WTC11 (cell line): ENCODE results near the gene RBM47.

ENCODE experiments used
- FOXP1 ChIP-seq: sonication (generic); formaldehyde crosslinking; IDR thresholded peaks from 2 replicates; pipeline ENCODE4 v1.8.0; 2022; ENCODE audit warnings: missing genetic modification reagents, mild to moderate bottlenecking, moderate library complexity, borderline replicate concordance
- MXD4 ChIP-seq: fragments of 250-450 bp; sonication (Bioruptor Pico); IDR thresholded peaks from 2 replicates; pipeline ENCODE4 v1.8.0; 2021; ENCODE audit warnings: mild to moderate bottlenecking, moderate library complexity, borderline replicate concordance
- MYBL2 ChIP-seq: sonication (generic); formaldehyde crosslinking; IDR thresholded peaks from 2 replicates; pipeline ENCODE4 v1.8.1; 2023; ENCODE audit warnings: mild to moderate bottlenecking, moderate library complexity, missing genetic modification reagents
- SMAD3 ChIP-seq: sonication (generic); formaldehyde crosslinking; IDR thresholded peaks from 2 replicates; pipeline ENCODE4 v1.8.0; 2022; ENCODE audit warnings: missing genetic modification reagents, mild to moderate bottlenecking, borderline replicate concordance
- TEAD4 ChIP-seq: sonication (generic); formaldehyde crosslinking; IDR thresholded peaks from 2 replicates; pipeline ENCODE4 v1.8.0; 2022; ENCODE audit warnings: mild to moderate bottlenecking, missing genetic modification reagents
- TF ChIP-seq, protein P1 (sequence below): sonication (generic); formaldehyde crosslinking; IDR thresholded peaks from 2 replicates; pipeline ENCODE4 v1.8.0; 2022; ENCODE audit warnings: missing genetic modification reagents
- TF ChIP-seq, protein P2 (sequence below): fragments of 200-600 bp; IDR thresholded peaks from 2 replicates; pipeline ENCODE4 v1.8.0; 2022; ENCODE audit warnings: antibody characterized with exemption
- TF ChIP-seq, protein P3 (sequence below): sonication (generic); formaldehyde crosslinking; IDR thresholded peaks from 2 replicates; pipeline ENCODE4 v1.8.0; 2022; ENCODE audit warnings: mild to moderate bottlenecking, missing genetic modification reagents
- TF ChIP-seq, protein P4 (sequence below): sonication (generic); formaldehyde crosslinking; IDR thresholded peaks from 2 replicates; pipeline ENCODE4 v1.8.0; 2022; ENCODE audit warnings: mild to moderate bottlenecking, missing genetic modification reagents
- TF ChIP-seq, protein P5 (sequence below): sonication (generic); formaldehyde crosslinking; IDR thresholded peaks from 2 replicates; pipeline ENCODE4 v1.8.1; 2022; ENCODE audit warnings: low read depth, mild to moderate bottlenecking, moderate library complexity, missing genetic modification reagents, borderline replicate concordance
- TF ChIP-seq, protein P6 (sequence below): sonication (generic); formaldehyde crosslinking; IDR thresholded peaks from 2 replicates; pipeline ENCODE4 v1.8.1; 2023; ENCODE audit warnings: mild to moderate bottlenecking, missing genetic modification reagents, moderate library complexity
- TF ChIP-seq, protein P7 (sequence below): sonication (generic); formaldehyde crosslinking; IDR thresholded peaks from 2 replicates; pipeline ENCODE4 v1.8.1; 2022; ENCODE audit warnings: low read depth, missing genetic modification reagents, borderline replicate concordance

DNA sequence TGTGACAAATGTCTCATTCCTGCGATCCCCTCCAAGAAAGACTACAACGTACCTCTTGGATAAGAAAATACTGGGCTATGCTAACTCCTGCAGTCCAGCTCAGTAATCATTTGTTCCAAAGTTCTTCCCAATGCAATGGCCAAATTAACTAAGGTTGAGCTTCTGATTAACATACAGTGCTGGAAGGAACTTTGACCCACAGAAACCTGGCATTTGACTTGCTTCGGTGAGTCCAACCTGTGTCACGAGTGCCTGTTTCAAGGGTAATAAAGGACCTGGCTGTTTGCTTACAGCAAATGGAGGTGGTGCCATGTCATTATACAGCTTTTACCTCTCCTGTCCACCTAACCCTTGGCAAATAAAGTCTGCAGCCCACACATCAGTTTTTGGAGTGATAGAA is 83.2 kb downstream of the RBM47 start:
- TF ChIP-seq, protein P1, sequence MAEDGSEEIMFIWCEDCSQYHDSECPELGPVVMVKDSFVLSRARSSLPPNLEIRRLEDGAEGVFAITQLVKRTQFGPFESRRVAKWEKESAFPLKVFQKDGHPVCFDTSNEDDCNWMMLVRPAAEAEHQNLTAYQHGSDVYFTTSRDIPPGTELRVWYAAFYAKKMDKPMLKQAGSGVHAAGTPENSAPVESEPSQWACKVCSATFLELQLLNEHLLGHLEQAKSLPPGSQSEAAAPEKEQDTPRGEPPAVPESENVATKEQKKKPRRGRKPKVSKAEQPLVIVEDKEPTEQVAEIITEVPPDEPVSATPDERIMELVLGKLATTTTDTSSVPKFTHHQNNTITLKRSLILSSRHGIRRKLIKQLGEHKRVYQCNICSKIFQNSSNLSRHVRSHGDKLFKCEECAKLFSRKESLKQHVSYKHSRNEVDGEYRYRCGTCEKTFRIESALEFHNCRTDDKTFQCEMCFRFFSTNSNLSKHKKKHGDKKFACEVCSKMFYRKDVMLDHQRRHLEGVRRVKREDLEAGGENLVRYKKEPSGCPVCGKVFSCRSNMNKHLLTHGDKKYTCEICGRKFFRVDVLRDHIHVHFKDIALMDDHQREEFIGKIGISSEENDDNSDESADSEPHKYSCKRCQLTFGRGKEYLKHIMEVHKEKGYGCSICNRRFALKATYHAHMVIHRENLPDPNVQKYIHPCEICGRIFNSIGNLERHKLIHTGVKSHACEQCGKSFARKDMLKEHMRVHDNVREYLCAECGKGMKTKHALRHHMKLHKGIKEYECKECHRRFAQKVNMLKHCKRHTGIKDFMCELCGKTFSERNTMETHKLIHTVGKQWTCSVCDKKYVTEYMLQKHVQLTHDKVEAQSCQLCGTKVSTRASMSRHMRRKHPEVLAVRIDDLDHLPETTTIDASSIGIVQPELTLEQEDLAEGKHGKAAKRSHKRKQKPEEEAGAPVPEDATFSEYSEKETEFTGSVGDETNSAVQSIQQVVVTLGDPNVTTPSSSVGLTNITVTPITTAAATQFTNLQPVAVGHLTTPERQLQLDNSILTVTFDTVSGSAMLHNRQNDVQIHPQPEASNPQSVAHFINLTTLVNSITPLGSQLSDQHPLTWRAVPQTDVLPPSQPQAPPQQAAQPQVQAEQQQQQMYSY (CRISPR knock-in tag) = no peak
- TF ChIP-seq, protein P2, sequence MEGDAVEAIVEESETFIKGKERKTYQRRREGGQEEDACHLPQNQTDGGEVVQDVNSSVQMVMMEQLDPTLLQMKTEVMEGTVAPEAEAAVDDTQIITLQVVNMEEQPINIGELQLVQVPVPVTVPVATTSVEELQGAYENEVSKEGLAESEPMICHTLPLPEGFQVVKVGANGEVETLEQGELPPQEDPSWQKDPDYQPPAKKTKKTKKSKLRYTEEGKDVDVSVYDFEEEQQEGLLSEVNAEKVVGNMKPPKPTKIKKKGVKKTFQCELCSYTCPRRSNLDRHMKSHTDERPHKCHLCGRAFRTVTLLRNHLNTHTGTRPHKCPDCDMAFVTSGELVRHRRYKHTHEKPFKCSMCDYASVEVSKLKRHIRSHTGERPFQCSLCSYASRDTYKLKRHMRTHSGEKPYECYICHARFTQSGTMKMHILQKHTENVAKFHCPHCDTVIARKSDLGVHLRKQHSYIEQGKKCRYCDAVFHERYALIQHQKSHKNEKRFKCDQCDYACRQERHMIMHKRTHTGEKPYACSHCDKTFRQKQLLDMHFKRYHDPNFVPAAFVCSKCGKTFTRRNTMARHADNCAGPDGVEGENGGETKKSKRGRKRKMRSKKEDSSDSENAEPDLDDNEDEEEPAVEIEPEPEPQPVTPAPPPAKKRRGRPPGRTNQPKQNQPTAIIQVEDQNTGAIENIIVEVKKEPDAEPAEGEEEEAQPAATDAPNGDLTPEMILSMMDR = no peak
- no peak for TF ChIP-seq FOXP1
- no peak for TF ChIP-seq TEAD4 (CRISPR knock-in tag)
- no peak for TF ChIP-seq MXD4 (CRISPR knock-in tag)
- TF ChIP-seq, protein P3, sequence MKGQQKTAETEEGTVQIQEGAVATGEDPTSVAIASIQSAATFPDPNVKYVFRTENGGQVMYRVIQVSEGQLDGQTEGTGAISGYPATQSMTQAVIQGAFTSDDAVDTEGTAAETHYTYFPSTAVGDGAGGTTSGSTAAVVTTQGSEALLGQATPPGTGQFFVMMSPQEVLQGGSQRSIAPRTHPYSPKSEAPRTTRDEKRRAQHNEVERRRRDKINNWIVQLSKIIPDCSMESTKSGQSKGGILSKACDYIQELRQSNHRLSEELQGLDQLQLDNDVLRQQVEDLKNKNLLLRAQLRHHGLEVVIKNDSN (CRISPR knock-in tag) = no peak
- TF ChIP-seq, protein P4, sequence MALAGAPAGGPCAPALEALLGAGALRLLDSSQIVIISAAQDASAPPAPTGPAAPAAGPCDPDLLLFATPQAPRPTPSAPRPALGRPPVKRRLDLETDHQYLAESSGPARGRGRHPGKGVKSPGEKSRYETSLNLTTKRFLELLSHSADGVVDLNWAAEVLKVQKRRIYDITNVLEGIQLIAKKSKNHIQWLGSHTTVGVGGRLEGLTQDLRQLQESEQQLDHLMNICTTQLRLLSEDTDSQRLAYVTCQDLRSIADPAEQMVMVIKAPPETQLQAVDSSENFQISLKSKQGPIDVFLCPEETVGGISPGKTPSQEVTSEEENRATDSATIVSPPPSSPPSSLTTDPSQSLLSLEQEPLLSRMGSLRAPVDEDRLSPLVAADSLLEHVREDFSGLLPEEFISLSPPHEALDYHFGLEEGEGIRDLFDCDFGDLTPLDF = no peak
- TF ChIP-seq, protein P5, sequence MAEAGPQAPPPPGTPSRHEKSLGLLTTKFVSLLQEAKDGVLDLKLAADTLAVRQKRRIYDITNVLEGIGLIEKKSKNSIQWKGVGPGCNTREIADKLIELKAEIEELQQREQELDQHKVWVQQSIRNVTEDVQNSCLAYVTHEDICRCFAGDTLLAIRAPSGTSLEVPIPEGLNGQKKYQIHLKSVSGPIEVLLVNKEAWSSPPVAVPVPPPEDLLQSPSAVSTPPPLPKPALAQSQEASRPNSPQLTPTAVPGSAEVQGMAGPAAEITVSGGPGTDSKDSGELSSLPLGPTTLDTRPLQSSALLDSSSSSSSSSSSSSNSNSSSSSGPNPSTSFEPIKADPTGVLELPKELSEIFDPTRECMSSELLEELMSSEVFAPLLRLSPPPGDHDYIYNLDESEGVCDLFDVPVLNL (CRISPR knock-in tag) = no peak
- no peak for TF ChIP-seq MYBL2 (CRISPR knock-in tag)
- TF ChIP-seq, protein P6, sequence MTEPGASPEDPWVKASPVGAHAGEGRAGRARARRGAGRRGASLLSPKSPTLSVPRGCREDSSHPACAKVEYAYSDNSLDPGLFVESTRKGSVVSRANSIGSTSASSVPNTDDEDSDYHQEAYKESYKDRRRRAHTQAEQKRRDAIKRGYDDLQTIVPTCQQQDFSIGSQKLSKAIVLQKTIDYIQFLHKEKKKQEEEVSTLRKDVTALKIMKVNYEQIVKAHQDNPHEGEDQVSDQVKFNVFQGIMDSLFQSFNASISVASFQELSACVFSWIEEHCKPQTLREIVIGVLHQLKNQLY = no peak
- TF ChIP-seq, protein P7, sequence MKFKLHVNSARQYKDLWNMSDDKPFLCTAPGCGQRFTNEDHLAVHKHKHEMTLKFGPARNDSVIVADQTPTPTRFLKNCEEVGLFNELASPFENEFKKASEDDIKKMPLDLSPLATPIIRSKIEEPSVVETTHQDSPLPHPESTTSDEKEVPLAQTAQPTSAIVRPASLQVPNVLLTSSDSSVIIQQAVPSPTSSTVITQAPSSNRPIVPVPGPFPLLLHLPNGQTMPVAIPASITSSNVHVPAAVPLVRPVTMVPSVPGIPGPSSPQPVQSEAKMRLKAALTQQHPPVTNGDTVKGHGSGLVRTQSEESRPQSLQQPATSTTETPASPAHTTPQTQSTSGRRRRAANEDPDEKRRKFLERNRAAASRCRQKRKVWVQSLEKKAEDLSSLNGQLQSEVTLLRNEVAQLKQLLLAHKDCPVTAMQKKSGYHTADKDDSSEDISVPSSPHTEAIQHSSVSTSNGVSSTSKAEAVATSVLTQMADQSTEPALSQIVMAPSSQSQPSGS (CRISPR knock-in tag) = no peak
- TF ChIP-seq SMAD3 (CRISPR knock-in tag) = no peak
